GM12874 (cell line): ENCODE measurements around the gene MFN1.

ENCODE experiments used
- TF ChIP-seq, protein P1 (sequence below): IDR thresholded peaks from 2 replicates; pipeline ENCODE4 v1.5.1; 2011; ENCODE audit warnings: low read depth, mild to moderate bottlenecking, control low read depth, low read length, moderate library complexity; ENCODE audit not compliant: insufficient read depth

MFN1 gene

DNA sequence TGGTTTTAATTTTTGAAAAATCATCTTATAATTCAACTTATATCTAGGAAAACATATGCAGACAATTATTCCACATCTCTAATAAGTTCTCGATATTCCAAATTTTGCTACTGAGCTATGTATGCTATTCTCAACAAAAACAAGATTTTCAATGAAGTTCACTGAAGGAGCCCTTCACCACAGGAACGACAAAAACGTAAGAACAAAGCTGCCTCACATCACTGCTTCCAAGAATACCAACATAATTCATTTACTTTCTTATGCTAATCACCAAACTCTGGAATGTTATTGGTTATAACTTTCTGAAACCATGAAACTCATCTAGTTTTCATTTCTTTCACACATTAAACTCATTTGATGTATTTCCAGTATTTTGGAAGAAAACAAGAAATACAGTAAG is 54.1 kb downstream of the MFN1 start:
- TF ChIP-seq, protein P1, sequence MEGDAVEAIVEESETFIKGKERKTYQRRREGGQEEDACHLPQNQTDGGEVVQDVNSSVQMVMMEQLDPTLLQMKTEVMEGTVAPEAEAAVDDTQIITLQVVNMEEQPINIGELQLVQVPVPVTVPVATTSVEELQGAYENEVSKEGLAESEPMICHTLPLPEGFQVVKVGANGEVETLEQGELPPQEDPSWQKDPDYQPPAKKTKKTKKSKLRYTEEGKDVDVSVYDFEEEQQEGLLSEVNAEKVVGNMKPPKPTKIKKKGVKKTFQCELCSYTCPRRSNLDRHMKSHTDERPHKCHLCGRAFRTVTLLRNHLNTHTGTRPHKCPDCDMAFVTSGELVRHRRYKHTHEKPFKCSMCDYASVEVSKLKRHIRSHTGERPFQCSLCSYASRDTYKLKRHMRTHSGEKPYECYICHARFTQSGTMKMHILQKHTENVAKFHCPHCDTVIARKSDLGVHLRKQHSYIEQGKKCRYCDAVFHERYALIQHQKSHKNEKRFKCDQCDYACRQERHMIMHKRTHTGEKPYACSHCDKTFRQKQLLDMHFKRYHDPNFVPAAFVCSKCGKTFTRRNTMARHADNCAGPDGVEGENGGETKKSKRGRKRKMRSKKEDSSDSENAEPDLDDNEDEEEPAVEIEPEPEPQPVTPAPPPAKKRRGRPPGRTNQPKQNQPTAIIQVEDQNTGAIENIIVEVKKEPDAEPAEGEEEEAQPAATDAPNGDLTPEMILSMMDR = no peak

DNA sequence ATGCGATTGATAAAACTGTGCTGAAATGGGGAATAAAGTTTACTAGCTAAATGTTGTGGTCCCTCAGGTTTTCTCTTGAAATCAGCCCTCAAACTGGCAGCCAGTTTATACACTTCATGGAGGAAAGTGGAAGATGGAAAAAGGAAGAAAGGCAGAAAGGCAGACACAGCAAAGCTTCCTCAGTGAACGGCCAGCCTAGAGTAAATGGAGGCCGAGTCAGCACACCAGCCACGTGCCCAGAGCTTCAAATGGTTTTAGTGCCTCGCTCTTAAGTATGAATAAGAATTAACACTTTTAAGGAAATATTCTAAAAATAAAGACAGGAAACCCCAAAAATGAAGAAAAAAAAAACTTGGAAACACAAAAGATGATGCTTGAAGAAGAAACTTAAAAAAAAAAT is 55.5 kb downstream of the MFN1 start:
- TF ChIP-seq, protein P1 = no peak

DNA sequence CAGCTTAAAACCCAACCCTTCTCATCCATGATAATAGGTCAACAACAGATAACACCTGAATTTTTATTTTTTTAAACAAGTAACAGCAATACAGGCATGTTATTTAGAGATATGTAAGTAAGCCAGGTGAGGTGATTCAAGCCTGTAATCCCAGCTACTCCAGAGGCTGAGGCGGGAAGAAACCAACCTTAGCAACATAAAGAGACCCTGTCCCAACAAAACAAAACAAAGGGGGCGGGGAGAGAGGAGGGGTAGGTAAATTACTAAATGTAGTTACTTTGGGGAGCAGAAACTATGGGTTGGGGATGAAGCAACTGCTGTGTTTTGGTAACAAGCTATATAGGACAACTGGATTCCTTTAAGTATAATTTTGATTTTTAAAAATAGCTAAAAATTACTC is 56.8 kb downstream of the MFN1 start:
- TF ChIP-seq, protein P1 = no peak

DNA sequence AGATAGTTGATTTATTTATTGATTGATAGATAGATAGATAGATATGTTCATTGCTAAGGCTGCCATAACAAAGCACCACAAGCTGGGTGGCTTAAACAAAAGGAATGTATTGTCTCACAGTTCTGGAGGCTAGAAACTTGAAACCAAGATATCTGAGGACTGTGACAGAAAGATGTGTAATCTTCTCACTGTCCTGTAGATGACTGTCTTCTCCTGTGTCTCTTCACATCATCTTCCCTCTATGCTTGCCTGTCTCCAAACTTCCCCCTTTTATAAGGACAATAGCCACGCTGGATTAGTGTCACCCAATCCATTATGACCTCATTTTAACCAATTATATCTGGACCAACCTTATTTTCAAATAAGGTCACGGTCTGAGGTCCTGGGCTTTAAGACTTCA is 62.8 kb downstream of the MFN1 start:
- TF ChIP-seq, protein P1 = 0 out of 2 replicates have a peak, but pooled peaks have one; percentile 23

DNA sequence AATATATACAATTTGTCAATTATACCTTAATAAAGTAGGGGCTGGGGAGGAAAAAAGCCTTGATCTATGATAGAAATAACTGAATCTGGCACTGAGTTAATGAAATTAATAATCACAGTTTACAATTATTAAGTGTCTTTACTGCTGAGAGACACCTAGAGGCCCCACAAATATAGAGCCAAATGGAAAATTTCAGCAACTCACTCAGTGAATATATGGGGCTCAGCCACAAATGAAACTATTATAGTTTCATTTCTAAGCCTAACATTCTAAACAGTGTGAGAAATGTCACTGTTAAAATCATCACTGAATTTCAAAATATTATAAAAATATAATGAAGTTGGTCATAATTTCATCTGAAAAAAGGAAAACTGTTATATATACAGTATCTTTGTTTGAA is 63.5 kb downstream of the MFN1 start:
- TF ChIP-seq, protein P1 = no peak

DNA sequence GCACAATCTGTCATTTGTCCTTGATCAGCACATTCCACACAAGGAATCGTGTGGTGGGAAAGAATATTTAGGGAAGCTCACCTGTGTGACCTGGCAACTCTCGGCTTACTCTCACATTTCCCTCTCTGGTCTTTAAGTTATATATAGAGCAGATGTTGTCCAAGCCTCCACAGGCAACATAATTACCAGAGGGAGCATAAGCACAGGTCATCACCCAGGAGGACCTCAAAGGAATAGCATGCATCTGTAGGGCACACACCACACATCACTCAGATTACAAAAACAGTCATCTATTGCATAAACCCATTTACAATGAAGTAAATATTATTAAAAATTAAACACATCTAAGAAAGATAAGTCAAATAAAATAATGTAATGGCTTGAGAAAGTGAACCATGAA is 67.3 kb downstream of the MFN1 start:
- TF ChIP-seq, protein P1 = no peak

DNA sequence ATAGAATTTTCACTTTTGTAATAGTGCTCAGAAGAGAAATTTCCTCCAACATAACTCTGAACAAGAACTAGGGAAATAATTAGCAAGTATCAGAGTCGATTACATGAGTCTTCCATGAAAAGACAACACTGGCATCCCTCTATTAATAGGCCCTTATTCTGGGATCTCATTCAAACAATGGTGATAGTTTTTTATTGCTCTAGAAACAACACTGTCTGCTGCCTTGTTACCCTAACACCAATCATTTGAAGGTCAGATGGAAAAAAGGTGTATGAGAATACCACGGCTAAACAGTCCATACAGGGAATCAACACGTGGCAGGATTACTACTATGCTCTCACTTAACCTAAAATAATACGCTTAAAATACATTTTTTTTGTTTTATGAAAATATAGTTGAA is 67.9 kb downstream of the MFN1 start:
- TF ChIP-seq, protein P1 = no peak

DNA sequence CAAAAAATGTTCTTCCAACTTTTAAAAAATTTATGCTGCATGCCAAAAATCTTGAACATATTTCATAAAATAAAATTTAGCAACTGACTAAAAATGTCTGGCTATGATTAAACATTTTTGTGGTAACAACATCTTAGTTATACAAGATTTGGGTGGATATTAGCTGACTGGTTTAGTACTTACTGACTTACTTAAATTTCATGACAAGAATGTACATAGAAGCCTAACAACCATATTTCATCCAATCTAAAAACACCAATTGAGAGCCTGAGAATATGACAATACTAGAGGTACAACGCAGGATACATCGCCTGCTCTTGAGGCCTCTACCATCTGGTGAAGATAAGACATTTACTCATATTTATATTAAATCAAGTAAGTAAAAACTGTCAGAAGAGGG is 69.2 kb downstream of the MFN1 start:
- TF ChIP-seq, protein P1 = no peak
